Measurements from ENCODE around the gene APOL5. TPM values are rescaled to one million over a fixed set of nuclear protein-coding genes. Genes with fewer than 3 reads are reported as not detected.

Gene APOL5
- total and polyA plus RNA-seq, 10 of the 15 experiments (the other 5 are each of a cell fraction or from before 2014, with no cell fraction given) = not detected

GRCh38 chr22:35688913-35689675 lies 28.6 kb upstream of the APOL5 start:
- H3K27ac ChIP-seq (ENCODE audit: control insufficient read depth, insufficient read depth) = no peak overlapping the region
- no peaks in the 10 kb centered on the region for H3K4me1 ChIP-seq (ENCODE audit: control insufficient read depth, insufficient read depth, low read length)
- SMC1A ChIA-PET (ENCODE audit: uncharacterized antibody, unreplicated experiment) = interaction anchor here (1.2 kb wide), 1 partner anchor 62 kb away, joined by 5 read pairs; no protein-coding TSS in a partner anchor
- POLR2A ChIA-PET = no interaction called here
- no peak for ATAC-seq
- BruUV-seq (replicated peaks) = no TSS peak
- CTCF ChIA-PET = interaction anchor here (0.7 to 1.2 kb wide), 2 partner anchors 377 to 407 kb away, joined by 3 read pairs; no protein-coding TSS in a partner anchor
- H3K36me3 ChIP-seq (ENCODE audit: control insufficient read depth in 2 of 2, insufficient read depth in 2 of 2, low read length in 1 of 2) = no peaks in the 10 kb centered on the region
- H3K79me2 ChIP-seq (ENCODE audit: control insufficient read depth, insufficient read depth, low read length) = no peaks in the 10 kb centered on the region
- no peaks in the 10 kb centered on the region for H3K9me3 ChIP-seq (replicated peaks; ENCODE audit: control insufficient read depth, insufficient read depth, low read length)
- H3K4me3 ChIP-seq = no peak overlapping the region
- RAD21 ChIA-PET (ENCODE audit: unreplicated experiment) = no interaction called here
- WGBS (ENCODE audit: insufficient coverage, insufficient replicate concordance, low lambda C conversion rate, missing lambda C conversion rate) = 43% methylated on average over 10 of the region's 10 CpGs
- DNase-seq (ENCODE audit: low read depth, low spot score) = no peak
- no peaks in the 10 kb centered on the region for H4K20me1 ChIP-seq (ENCODE audit: control insufficient read depth, insufficient read depth)
- intact Hi-C loops (cut with micrococcal nuclease; ENCODE audit: unreplicated experiment) = no loop called here
- no peak overlapping the region for H2AFZ ChIP-seq (ENCODE audit: control insufficient read depth, low read depth, low read length)
- no peak for FAIRE-seq
- no peaks in the 10 kb centered on the region; a peak in 1 of 4 replicates for H3K27me3 ChIP-seq (replicated peaks in 1 of 2; ENCODE audit: control insufficient read depth in 2 of 2, insufficient read depth in 2 of 2, low read length in 1 of 2)
- no peak overlapping the region for H3K4me2 ChIP-seq (ENCODE audit: control insufficient read depth, insufficient read depth)
- H3K9ac ChIP-seq (ENCODE audit: control insufficient read depth, insufficient read depth, low read length) = no peak overlapping the region
- in situ Hi-C loops (cut with MboI) = no loop called here
- TF ChIP-seq SUPT20H (IDR thresholded peaks at IDR 0.05; ENCODE audit: borderline replicate concordance, control insufficient read depth, low read depth, low read length) = no peak
- no peak for TF ChIP-seq ZNF687 (IDR thresholded peaks at IDR 0.05)
- no peak for TF ChIP-seq SIN3A (IDR thresholded peaks at IDR 0.05; ENCODE audit: low read depth, low read length)
- TF ChIP-seq, protein P1, sequence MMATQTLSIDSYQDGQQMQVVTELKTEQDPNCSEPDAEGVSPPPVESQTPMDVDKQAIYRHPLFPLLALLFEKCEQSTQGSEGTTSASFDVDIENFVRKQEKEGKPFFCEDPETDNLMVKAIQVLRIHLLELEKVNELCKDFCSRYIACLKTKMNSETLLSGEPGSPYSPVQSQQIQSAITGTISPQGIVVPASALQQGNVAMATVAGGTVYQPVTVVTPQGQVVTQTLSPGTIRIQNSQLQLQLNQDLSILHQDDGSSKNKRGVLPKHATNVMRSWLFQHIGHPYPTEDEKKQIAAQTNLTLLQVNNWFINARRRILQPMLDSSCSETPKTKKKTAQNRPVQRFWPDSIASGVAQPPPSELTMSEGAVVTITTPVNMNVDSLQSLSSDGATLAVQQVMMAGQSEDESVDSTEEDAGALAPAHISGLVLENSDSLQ (IDR thresholded peaks at IDR 0.05) = no peak
- TF ChIP-seq POU2F2 (IDR thresholded peaks at IDR 0.05; ENCODE audit: borderline replicate concordance, low read depth, low read length) = no peak
- TF ChIP-seq NR2F1 (conservative IDR thresholded peaks at IDR 0.05) = no peak
- TF ChIP-seq SREBF2 (IDR thresholded peaks at IDR 0.05; ENCODE audit: low read length) = no peak
- TF ChIP-seq, protein P2, sequence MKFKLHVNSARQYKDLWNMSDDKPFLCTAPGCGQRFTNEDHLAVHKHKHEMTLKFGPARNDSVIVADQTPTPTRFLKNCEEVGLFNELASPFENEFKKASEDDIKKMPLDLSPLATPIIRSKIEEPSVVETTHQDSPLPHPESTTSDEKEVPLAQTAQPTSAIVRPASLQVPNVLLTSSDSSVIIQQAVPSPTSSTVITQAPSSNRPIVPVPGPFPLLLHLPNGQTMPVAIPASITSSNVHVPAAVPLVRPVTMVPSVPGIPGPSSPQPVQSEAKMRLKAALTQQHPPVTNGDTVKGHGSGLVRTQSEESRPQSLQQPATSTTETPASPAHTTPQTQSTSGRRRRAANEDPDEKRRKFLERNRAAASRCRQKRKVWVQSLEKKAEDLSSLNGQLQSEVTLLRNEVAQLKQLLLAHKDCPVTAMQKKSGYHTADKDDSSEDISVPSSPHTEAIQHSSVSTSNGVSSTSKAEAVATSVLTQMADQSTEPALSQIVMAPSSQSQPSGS (IDR thresholded peaks at IDR 0.05; ENCODE audit: low read length) = no peak
- no peak for TF ChIP-seq TCF12 (IDR thresholded peaks at IDR 0.05; ENCODE audit: low read depth, low read length)
- no peak for TF ChIP-seq DPF2 (IDR thresholded peaks at IDR 0.05)
- no peak for TF ChIP-seq NBN (IDR thresholded peaks at IDR 0.05)
- TF ChIP-seq RUNX3 (IDR thresholded peaks at IDR 0.05; ENCODE audit: low read length) = no peak
- TF ChIP-seq BCL11A (IDR thresholded peaks at IDR 0.05; ENCODE audit: low read depth, low read length) = no peak
- TF ChIP-seq RELA (IDR thresholded peaks at IDR 0.05; ENCODE audit: borderline replicate concordance, partially characterized antibody) = no peak
- no peak for TF ChIP-seq NFYB (IDR thresholded peaks at IDR 0.05; ENCODE audit: insufficient read depth, low read depth, low read length)
- no peak for TF ChIP-seq ZNF622 (IDR thresholded peaks at IDR 0.05)
- TF ChIP-seq, protein P3, sequence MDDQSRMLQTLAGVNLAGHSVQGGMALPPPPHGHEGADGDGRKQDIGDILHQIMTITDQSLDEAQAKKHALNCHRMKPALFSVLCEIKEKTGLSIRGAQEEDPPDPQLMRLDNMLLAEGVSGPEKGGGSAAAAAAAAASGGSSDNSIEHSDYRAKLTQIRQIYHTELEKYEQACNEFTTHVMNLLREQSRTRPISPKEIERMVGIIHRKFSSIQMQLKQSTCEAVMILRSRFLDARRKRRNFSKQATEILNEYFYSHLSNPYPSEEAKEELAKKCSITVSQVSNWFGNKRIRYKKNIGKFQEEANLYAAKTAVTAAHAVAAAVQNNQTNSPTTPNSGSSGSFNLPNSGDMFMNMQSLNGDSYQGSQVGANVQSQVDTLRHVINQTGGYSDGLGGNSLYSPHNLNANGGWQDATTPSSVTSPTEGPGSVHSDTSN (IDR thresholded peaks at IDR 0.05; ENCODE audit: insufficient replicate concordance, low read depth, low read length) = no peak
- TF ChIP-seq MYB (IDR thresholded peaks at IDR 0.05; ENCODE audit: borderline replicate concordance, low read depth, low read length) = no peak

All from GM12878 (cell line).